A549 treated with RU486 at 1 μM for 4 hours (cell line): ENCODE results near the gene ZMYM4. TPM values are rescaled to one million over a fixed set of nuclear protein-coding genes. Genes with fewer than 3 reads are reported as not detected.

ENCODE experiments used
- total RNA-seq: library from RNA; stranded (reverse); fragments of 200-300 nt; extraction: Qiagen RNA extraction; gene quantifications from 5 replicates; pipeline ENCODE4 v1.2.3, GENCODE V29; 2022; ENCODE audit warnings: low read depth

The ZMYM4 gene
- total RNA-seq = 6.9 to 12.9 TPM (median 11.3 TPM) in 5 replicates

GRCh38 chr1:35268282-35269200, at the start of gene ZMYM4:
ZMYM4 (plus strand) TSS chr1:35268709; CDS start chr1:35269047, 338 bp downstream.

Other genes starting within 250 kb of the ZMYM4 start
- 1.5 to 5.6 TPM (median 5.0 TPM) in 5 replicates for gene ZMYM6, start 236.8 kb upstream of the ZMYM4 start, total RNA-seq
- 2.6 to 8.3 TPM (median 5.8 TPM) in 5 replicates for gene ZMYM1, start 189.3 kb upstream of the ZMYM4 start, total RNA-seq
- 186 to 339 TPM (median 226 TPM) in 5 replicates for gene SFPQ, start 75.6 kb upstream of the ZMYM4 start, total RNA-seq